Cortex of kidney (tissue), 1 donor: Measurements from ENCODE around the gene CUL3.

Source experiments
- DNase-seq: peaks from one replicate; lab custom pipeline; 2025; lab: John Stamatoyannopoulos, UW

Gene CUL3

GRCh38 chr2:224469374-224469964, 115.7 kb downstream of the CUL3 start:
- no peak for DNase-seq

- DNase-seq: no peak
These were observed 118.8 kb downstream of the CUL3 start for GRCh38 chr2:224466304-224466895.

- no peak for DNase-seq
These were observed 123.8 kb downstream of the CUL3 start for GRCh38 chr2:224461391-224461790.

GRCh38 chr2:224457408-224458096, 127.6 kb downstream of the CUL3 start:
- DNase-seq: no peak

- no peak for DNase-seq
These were observed 131.3 kb downstream of the CUL3 start for GRCh38 chr2:224453892-224454291.

- no peak for DNase-seq
These were observed 135.7 kb downstream of the CUL3 start for GRCh38 chr2:224449212-224450147.

- no peak for DNase-seq
These were observed 136.9 kb downstream of the CUL3 start for GRCh38 chr2:224448236-224448635.

GRCh38 chr2:224444783-224445182, 140.4 kb downstream of the CUL3 start:
- no peak for DNase-seq

- no peak for DNase-seq
These were observed 141.1 kb downstream of the CUL3 start for GRCh38 chr2:224444021-224444420.

- DNase-seq: no peak
These were observed 142.8 kb downstream of the CUL3 start for GRCh38 chr2:224442071-224442967.

- no peak for DNase-seq
These were observed 144.2 kb downstream of the CUL3 start for GRCh38 chr2:224440988-224441387.

- no peak for DNase-seq
These were observed 146.4 kb downstream of the CUL3 start for GRCh38 chr2:224438726-224439125.

GRCh38 chr2:224436634-224437033, 148.5 kb downstream of the CUL3 start:
- DNase-seq: no peak

- no peak for DNase-seq
These were observed 150.5 kb downstream of the CUL3 start for GRCh38 chr2:224434618-224435017.

GRCh38 chr2:224433442-224433841, 151.7 kb downstream of the CUL3 start:
- DNase-seq: no peak

- no peak for DNase-seq
These were observed 153.1 kb downstream of the CUL3 start for GRCh38 chr2:224432003-224432579.

- no peak for DNase-seq
These were observed 155.7 kb downstream of the CUL3 start for GRCh38 chr2:224429441-224429810.

- no peak for DNase-seq
These were observed 156.2 kb downstream of the CUL3 start for GRCh38 chr2:224428787-224429440.

GRCh38 chr2:224427471-224427870, 157.7 kb downstream of the CUL3 start:
- no peak for DNase-seq

GRCh38 chr2:224426656-224427055, 158.5 kb downstream of the CUL3 start:
- DNase-seq: no peak

- DNase-seq: no peak
These were observed 164.1 kb downstream of the CUL3 start for GRCh38 chr2:224421065-224421464.
